K562 (cell line): ENCODE data around the gene RNU6-9. TPM values are rescaled to one million over a fixed set of nuclear protein-coding genes. Genes with fewer than 3 reads are reported as not detected.
A peak's percentile ranks its signal among the peaks of the same experiment; 100 is the strongest.

ENCODE experiments used
- CBX1 ChIP-seq: sonication (generic); IDR thresholded peaks from 2 replicates; pipeline ENCODE4 v1.6.1; 2016; ENCODE audit warnings: antibody characterized with exemption, low read depth, mild to moderate bottlenecking
- ELF4 ChIP-seq: fragments of 450-650 bp; formaldehyde crosslinking; IDR thresholded peaks from 2 replicates; pipeline ENCODE4 v1.4.0; 2022; ENCODE audit warnings: missing genetic modification characterization
- GTF2A2 ChIP-seq: IDR thresholded peaks from 2 replicates; pipeline ENCODE4 v1.6.1; 2016; ENCODE audit warnings: mild to moderate bottlenecking, missing genetic modification characterization, missing compliant biosample characterization
- HDAC6 ChIP-seq: IDR thresholded peaks from 2 replicates; pipeline ENCODE4 v1.6.1; 2012; ENCODE audit warnings: low read depth, mild to moderate bottlenecking, control low read depth, inconsistent platforms, low read length, moderate library complexity
- MTF1 ChIP-seq: fragments of 250-450 bp; sonication (Bioruptor Pico); IDR thresholded peaks from 2 replicates; pipeline ENCODE4 v1.9.0; 2021; ENCODE audit warnings: moderate library complexity, mild to moderate bottlenecking, inconsistent platforms, borderline replicate concordance
- MYBL2 ChIP-seq, 2 experiments: fragments of 450-650 bp in 1 of 2; sonication (generic) in 1 of 2; formaldehyde crosslinking in 1 of 2; IDR thresholded peaks; 2 replicates each; pipeline versions ENCODE4 v1.6.1 to v1.8.1; 2017 to 2022; ENCODE audit warnings: borderline replicate concordance in 1 of 2, inconsistent platforms in 1 of 2, low read depth in 1 of 2, mild to moderate bottlenecking in 1 of 2, missing genetic modification reagents in 1 of 2, moderate library complexity in 1 of 2
- NCOA2 ChIP-seq, 2 experiments: fragments of 450-650 bp; IDR thresholded peaks; 2 replicates each; pipeline ENCODE4 v1.6.1; 2018; ENCODE audit warnings: mild to moderate bottlenecking in 2 of 2, moderate library complexity in 1 of 2; ENCODE audit not compliant: partially characterized antibody in 2 of 2
- NR1H2 ChIP-seq: sonication (generic); formaldehyde crosslinking; IDR thresholded peaks from 2 replicates; pipeline ENCODE4 v1.4.0; 2020; ENCODE audit warnings: mild to moderate bottlenecking, missing genetic modification reagents
- NRF1 ChIP-seq, 2 experiments: fragments of 450-650 bp; IDR thresholded peaks in 1 of 2; conservative IDR thresholded peaks in 1 of 2; 2 replicates each; pipeline ENCODE4 v1.6.1; 2014; ENCODE audit warnings: mild to moderate bottlenecking in 2 of 2
- RB1 ChIP-seq: fragments of 450-650 bp; IDR thresholded peaks from 2 replicates; pipeline ENCODE4 v1.6.1; 2017; ENCODE audit warnings: low read depth, mild to moderate bottlenecking
- SIX5 ChIP-seq, 2 experiments: IDR thresholded peaks; 2 replicates each; pipeline ENCODE4 v1.6.1; 2011; ENCODE audit warnings: low read length in 2 of 2, borderline replicate concordance in 1 of 2, low read depth in 1 of 2, mild to moderate bottlenecking in 1 of 2, moderate library complexity in 1 of 2; ENCODE audit not compliant: insufficient read depth in 1 of 2
- SOX6 ChIP-seq: fragments of 450-650 bp; IDR thresholded peaks from 2 replicates; pipeline ENCODE4 v1.6.1; 2014; ENCODE audit warnings: mild to moderate bottlenecking
- TRIM28 ChIP-seq: fragments of 450-650 bp; IDR thresholded peaks from 2 replicates; pipeline ENCODE4 v1.6.1; 2017
- ZFP91 ChIP-seq: sonication (generic); formaldehyde crosslinking; IDR thresholded peaks from 2 replicates; pipeline ENCODE4 v1.8.0; 2022; ENCODE audit warnings: mild to moderate bottlenecking, missing genetic modification reagents
- ZNF263 ChIP-seq: sonication (generic); formaldehyde crosslinking; IDR thresholded peaks from 2 replicates; pipeline ENCODE4 v1.8.0; 2022; ENCODE audit warnings: mild to moderate bottlenecking, missing genetic modification reagents, borderline replicate concordance
- ZNF395 ChIP-seq: fragments of 200-800 bp; sonication (Bioruptor generic); IDR thresholded peaks from 2 replicates; pipeline ENCODE4 v1.6.1; 2017; ENCODE audit warnings: missing genetic modification characterization, missing compliant biosample characterization
- ZNF436 ChIP-seq: fragments of 250-450, 450-650 bp; sonication (Bioruptor Pico); formaldehyde crosslinking; IDR thresholded peaks from 2 replicates; pipeline ENCODE4 v1.7.0; 2020; ENCODE audit warnings: mild to moderate bottlenecking
- ZNF551 ChIP-seq: fragments of 250-450 bp; sonication (Bioruptor Pico); IDR thresholded peaks from 2 replicates; pipeline ENCODE4 v1.5.0; 2021; ENCODE audit warnings: mild to moderate bottlenecking, moderate library complexity
- polyA plus RNA-seq, 8 experiments: library from polyadenylated mRNA; depleted of rRNA in 4 of 8; stranded (reverse) in 5 of 8; unstranded in 3 of 8; fragments of >200 nt; fragmentation: Nextera tagmentation in 2 of 8; fragmentation: Illumina TruSeq in 1 of 8; extraction: Ambion mirVana in 2 of 8; extraction: Trizol in 1 of 8; gene quantifications; 2 replicates each; pipeline versions ENCODE4 v1.2.1 to v1.2.3, GENCODE V29; 2011 to 2014; ENCODE audit warnings: inconsistent platforms in 1 of 8, missing spikeins in 1 of 8
- total RNA-seq, 7 experiments: library from RNA; depleted of rRNA in 6 of 7; stranded (reverse); fragments of >200 nt in 6 of 7; fragmentation: Illumina TruSeq in 2 of 7; extraction: Trizol in 2 of 7; gene quantifications; 2 replicates each; pipeline versions ENCODE4 v1.2.1 to v1.2.3, GENCODE V29; 2011 to 2021; ENCODE audit warnings: low replicate concordance in 1 of 7
- TF ChIP-seq, protein P1 (sequence below), 2 experiments: fragments of 450-650 bp; IDR thresholded peaks; 2 replicates each; pipeline ENCODE4 v1.6.1; 2016
- TF ChIP-seq, protein P2 (sequence below): sonication (generic); formaldehyde crosslinking; IDR thresholded peaks from 2 replicates; pipeline ENCODE4 v1.8.0; 2022; ENCODE audit warnings: missing genetic modification reagents, mild to moderate bottlenecking, borderline replicate concordance

RNU6-9 gene
- total and polyA plus RNA-seq, 9 of the 15 experiments (the other 6 are each of a cell fraction or from before 2014, with no cell fraction given), result not detected

GRCh38 chr19:911197-912033 lies 18.1 kb downstream of the RNU6-9 start (continued):
- TF ChIP-seq ZFP91 (no peak), SIX5 (IDR thresholded peaks at IDR 0.05; ENCODE audit: borderline replicate concordance in 1 of 2, insufficient read depth in 1 of 2, low read depth in 1 of 2, low read length in 2 of 2) (no peak), RB1 (0 out of 2 replicates have a peak, but pooled peaks have one; percentile 5), NCOA2 (IDR thresholded peaks at IDR 0.05; ENCODE audit: partially characterized antibody in 2 of 2) (no peak), TRIM28 (no peak), NRF1 (conservative IDR thresholded peaks at IDR 0.05 in 1 of 2, IDR thresholded peaks at IDR 0.05 in 1 of 2) (peak in 1 of 2 experiments; percentile 21; a peak in 1 of 4 replicates), GTF2A2 (tag) (no peak), CBX1 (peak; percentile 71; the same call in 1 of the 2 replicates), ZNF263 (peak; percentile 65; the same call in 1 of the 2 replicates), ELF4 (CRISPR knock-in tag) (no peak), MYBL2 (IDR thresholded peaks at IDR 0.05; ENCODE audit: low read depth) (no peak), MYBL2 (CRISPR knock-in tag; IDR thresholded peaks at IDR 0.05; ENCODE audit: borderline replicate concordance) (no peak), MTF1 (CRISPR knock-in tag) (no peak), NR1H2 (CRISPR knock-in tag) (no peak), HDAC6 (no peak), ZNF395 (CRISPR knock-in tag) (no peak), SOX6 (no peak), ZNF436 (CRISPR knock-in tag) (no peak), ZNF551 (CRISPR knock-in tag) (no peak)
- TF ChIP-seq, protein P1, sequence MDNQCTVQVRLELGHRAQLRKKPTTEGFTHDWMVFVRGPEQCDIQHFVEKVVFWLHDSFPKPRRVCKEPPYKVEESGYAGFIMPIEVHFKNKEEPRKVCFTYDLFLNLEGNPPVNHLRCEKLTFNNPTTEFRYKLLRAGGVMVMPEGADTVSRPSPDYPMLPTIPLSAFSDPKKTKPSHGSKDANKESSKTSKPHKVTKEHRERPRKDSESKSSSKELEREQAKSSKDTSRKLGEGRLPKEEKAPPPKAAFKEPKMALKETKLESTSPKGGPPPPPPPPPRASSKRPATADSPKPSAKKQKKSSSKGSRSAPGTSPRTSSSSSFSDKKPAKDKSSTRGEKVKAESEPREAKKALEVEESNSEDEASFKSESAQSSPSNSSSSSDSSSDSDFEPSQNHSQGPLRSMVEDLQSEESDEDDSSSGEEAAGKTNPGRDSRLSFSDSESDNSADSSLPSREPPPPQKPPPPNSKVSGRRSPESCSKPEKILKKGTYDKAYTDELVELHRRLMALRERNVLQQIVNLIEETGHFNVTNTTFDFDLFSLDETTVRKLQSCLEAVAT (IDR thresholded peaks at IDR 0.05), result peak in 1 of 2 experiments; percentile 72; a peak in 2 of 4 replicates
- TF ChIP-seq, protein P2, sequence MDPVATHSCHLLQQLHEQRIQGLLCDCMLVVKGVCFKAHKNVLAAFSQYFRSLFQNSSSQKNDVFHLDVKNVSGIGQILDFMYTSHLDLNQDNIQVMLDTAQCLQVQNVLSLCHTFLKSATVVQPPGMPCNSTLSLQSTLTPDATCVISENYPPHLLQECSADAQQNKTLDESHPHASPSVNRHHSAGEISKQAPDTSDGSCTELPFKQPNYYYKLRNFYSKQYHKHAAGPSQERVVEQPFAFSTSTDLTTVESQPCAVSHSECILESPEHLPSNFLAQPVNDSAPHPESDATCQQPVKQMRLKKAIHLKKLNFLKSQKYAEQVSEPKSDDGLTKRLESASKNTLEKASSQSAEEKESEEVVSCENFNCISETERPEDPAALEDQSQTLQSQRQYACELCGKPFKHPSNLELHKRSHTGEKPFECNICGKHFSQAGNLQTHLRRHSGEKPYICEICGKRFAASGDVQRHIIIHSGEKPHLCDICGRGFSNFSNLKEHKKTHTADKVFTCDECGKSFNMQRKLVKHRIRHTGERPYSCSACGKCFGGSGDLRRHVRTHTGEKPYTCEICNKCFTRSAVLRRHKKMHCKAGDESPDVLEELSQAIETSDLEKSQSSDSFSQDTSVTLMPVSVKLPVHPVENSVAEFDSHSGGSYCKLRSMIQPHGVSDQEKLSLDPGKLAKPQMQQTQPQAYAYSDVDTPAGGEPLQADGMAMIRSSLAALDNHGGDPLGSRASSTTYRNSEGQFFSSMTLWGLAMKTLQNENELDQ (CRISPR knock-in tag), result no peak
